ENCODE data around the gene FBXL22.

FBXL22 gene

GRCh38 chr15:63597038-63597790, at the start of gene FBXL22:
Gene FBXL22 (plus strand): TSS chr15:63597387. CDS start chr15:63597393, 6 bp downstream.
- no peak for DNase-seq

GRCh38 chr15:63551400-63551799, 45.8 kb upstream of the FBXL22 start:
- no peak for DNase-seq

- DNase-seq = no peak
Measured at GRCh38 chr15:63553388-63553791, 43.8 kb upstream of the FBXL22 start.

- no peak for DNase-seq
Measured at GRCh38 chr15:63554337-63554927, 42.8 kb upstream of the FBXL22 start.

- DNase-seq = no peak
Measured at GRCh38 chr15:63555507-63555906, 41.7 kb upstream of the FBXL22 start.

GRCh38 chr15:63556246-63556645, 40.9 kb upstream of the FBXL22 start:
- no peak for DNase-seq

- DNase-seq = no peak
Measured at GRCh38 chr15:63556736-63557135, 40.5 kb upstream of the FBXL22 start.

- no peak for DNase-seq
Measured at GRCh38 chr15:63559753-63560152, 37.4 kb upstream of the FBXL22 start.

- DNase-seq = peak; percentile 36 to 66
Measured at GRCh38 chr15:63560741-63561448, 36.3 kb upstream of the FBXL22 start.

GRCh38 chr15:63564093-63564492, 33.1 kb upstream of the FBXL22 start:
- no peak for DNase-seq

GRCh38 chr15:63565536-63566186, 31.5 kb upstream of the FBXL22 start:
- DNase-seq = no peak

GRCh38 chr15:63572749-63573464, 24.3 kb upstream of the FBXL22 start:
- DNase-seq = no peak

GRCh38 chr15:63573533-63573932, 23.7 kb upstream of the FBXL22 start:
- no peak for DNase-seq

GRCh38 chr15:63575312-63575711, 21.9 kb upstream of the FBXL22 start:
- DNase-seq = no peak

- DNase-seq = no peak
Measured at GRCh38 chr15:63576441-63576840, 20.7 kb upstream of the FBXL22 start.

GRCh38 chr15:63582179-63582578, 15.0 kb upstream of the FBXL22 start:
- DNase-seq = no peak

- DNase-seq = no peak
Measured at GRCh38 chr15:63582718-63583426, 14.3 kb upstream of the FBXL22 start.

- DNase-seq = no peak
Measured at GRCh38 chr15:63586790-63587189, 10.4 kb upstream of the FBXL22 start.

- DNase-seq = no peak
Measured at GRCh38 chr15:63587527-63587926, 9.7 kb upstream of the FBXL22 start.

GRCh38 chr15:63588826-63589225, 8.4 kb upstream of the FBXL22 start:
- no peak for DNase-seq

GRCh38 chr15:63593705-63594671, 3.2 kb upstream of the FBXL22 start:
- peak; percentile 48 to 53 for DNase-seq

Measured in stimulated activated CD4-positive, alpha-beta T cell treated with anti-CD3 and anti-CD28 coated beads, Interleukin-2, amount 100 ng/mL, for 48 hours (primary cell).